Measurements from ENCODE around the gene SLC38A8. TPM values are rescaled to one million over a fixed set of nuclear protein-coding genes. Genes with fewer than 3 reads are reported as not detected.

Gene SLC38A8
- total RNA-seq, 4 donors from 2014 or later = not detected

DNA sequence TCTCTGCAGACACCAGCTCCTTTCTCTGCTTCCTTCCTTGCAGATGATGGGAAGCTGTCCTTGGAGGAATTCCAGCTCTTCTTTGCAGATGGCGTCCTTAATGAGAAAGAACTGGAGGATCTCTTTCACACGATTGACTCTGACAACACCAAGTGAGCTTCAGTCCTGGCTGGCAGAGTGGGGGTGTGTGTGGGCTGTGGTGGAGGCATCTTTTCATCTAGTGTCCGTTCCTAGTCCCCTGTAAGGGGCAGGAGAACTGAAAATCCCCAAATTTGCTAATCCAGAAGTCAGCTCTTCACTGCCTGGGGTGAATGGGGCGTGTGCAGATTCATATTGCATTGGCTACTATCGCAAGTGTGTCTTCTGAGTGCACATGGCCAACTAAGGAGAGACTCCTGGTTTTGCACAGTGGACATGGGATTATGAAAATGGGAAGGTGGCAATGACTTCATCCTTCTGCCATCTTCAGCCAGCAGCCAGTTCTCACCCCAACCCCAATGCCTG, 64.1 kb downstream of the SLC38A8 start:
- 83% methylated on average over 5 of the region's 5 CpGs for WGBS

DNA sequence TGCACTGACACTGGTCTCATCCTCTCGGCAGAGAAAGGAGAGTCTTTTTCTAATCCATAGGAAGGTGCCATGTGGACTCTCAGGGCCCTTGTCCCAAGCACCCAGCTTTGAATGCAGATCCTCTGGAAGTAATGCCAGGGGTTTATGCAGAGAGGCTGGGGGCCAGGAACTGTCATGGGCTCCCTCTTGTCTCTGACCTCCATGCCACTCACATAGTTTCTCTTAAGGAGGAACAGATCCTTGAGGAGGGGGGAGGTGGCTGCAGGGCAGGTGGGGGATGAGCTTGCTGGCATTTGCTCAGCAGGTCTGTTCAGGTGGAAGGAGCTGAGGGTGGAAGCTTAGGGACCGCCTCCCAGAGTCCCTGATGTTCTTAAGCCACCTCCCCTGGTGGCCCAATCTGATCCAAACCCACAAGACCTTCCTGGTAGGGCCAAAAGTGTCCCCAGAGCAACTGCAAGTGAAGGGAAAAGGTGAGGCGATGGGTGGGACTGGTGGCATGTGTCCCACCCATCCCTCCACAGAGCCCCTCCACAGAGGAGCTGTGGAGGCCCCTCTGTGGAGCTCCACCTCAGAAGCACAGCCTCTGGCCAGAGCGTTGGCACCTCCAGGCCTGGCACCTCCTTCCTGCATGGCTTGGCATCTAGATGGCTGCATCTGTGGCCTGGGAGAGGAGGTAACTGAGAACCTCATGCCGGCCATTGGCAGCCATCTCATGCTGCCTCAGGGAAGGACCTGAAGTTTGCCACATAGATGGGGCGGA, 65.4 kb downstream of the SLC38A8 start:
- TF ChIP-seq POLR2AphosphoS5 (IDR thresholded peaks at IDR 0.05) (no peak), EP300 (IDR thresholded peaks at IDR 0.05) (no peak), POLR2A (IDR thresholded peaks at IDR 0.05) (no peak)
- TF ChIP-seq, protein P1, sequence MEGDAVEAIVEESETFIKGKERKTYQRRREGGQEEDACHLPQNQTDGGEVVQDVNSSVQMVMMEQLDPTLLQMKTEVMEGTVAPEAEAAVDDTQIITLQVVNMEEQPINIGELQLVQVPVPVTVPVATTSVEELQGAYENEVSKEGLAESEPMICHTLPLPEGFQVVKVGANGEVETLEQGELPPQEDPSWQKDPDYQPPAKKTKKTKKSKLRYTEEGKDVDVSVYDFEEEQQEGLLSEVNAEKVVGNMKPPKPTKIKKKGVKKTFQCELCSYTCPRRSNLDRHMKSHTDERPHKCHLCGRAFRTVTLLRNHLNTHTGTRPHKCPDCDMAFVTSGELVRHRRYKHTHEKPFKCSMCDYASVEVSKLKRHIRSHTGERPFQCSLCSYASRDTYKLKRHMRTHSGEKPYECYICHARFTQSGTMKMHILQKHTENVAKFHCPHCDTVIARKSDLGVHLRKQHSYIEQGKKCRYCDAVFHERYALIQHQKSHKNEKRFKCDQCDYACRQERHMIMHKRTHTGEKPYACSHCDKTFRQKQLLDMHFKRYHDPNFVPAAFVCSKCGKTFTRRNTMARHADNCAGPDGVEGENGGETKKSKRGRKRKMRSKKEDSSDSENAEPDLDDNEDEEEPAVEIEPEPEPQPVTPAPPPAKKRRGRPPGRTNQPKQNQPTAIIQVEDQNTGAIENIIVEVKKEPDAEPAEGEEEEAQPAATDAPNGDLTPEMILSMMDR (IDR thresholded peaks at IDR 0.05) = no peak
- Histone ChIP-seq H3K4me3 (no peak overlapping the region), H3K27me3 (peaks cover 10% of the 10 kb centered on the region), H3K27ac (no peak overlapping the region), H3K36me3 (no peaks in the 10 kb centered on the region), H3K4me1 (no peaks in the 10 kb centered on the region), H3K9me3 (no peaks in the 10 kb centered on the region)
- WGBS = 96% methylated on average over 4 of the region's 6 CpGs
- no peak for DNase-seq (ENCODE audit: low spot score in 2 of 2)

More for the DNA sequence above, 64.1 kb downstream of the SLC38A8 start:
- DNase-seq (ENCODE audit: low spot score in 2 of 2) = no peak
- Histone ChIP-seq H3K36me3 (no peaks in the 10 kb centered on the region), H3K4me1 (no peaks in the 10 kb centered on the region), H3K9me3 (no peaks in the 10 kb centered on the region), H3K4me3 (no peak overlapping the region), H3K27me3 (peaks cover 10% of the 10 kb centered on the region), H3K27ac (no peak overlapping the region)
- TF ChIP-seq POLR2A (IDR thresholded peaks at IDR 0.05) = no peak
- TF ChIP-seq, protein P1 (IDR thresholded peaks at IDR 0.05) = no peak
- TF ChIP-seq POLR2AphosphoS5 (IDR thresholded peaks at IDR 0.05) = no peak

DNA sequence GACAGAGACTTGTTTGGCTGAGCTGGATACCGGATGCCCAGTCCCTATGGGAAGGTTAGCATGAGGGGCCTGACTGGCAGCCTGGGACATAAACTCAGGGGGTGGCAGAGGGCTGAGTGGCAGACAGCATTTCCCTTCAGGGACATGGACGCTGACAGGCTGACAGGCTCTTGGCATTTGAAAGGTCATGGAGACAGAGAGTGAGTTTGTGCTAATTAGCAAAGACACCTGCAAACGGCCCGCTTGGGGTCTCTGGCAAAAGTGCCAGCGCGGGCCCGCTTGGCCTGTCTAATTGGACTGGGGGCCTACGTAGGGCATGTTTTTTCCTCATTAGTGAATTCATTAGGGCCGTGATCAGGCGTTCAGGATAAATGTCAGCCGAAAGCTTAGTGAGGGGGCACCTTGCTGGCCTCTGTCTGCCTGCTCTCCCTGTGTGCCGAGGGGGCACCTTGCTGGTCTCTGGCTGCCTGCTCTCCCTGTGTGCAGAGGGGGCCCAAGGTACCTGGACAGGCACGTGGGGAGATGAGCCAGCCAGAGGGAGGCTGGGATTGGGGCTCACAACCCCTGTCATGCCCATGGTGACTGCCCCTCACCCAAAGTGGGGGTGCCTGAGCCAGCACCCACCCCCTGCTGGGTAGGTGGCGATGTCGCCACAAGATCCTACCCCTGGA, 66.9 kb downstream of the SLC38A8 start:
- no peaks in the 10 kb centered on the region for H3K36me3 ChIP-seq
- no peak overlapping the region for H3K27ac ChIP-seq
- 81% methylated on average over 14 of the region's 15 CpGs for WGBS
- H3K4me3 ChIP-seq = no peak overlapping the region
- H3K9me3 ChIP-seq = no peaks in the 10 kb centered on the region
- no peak for DNase-seq (ENCODE audit: low spot score in 2 of 2)
- H3K4me1 ChIP-seq = no peaks in the 10 kb centered on the region
- H3K27me3 ChIP-seq = peaks cover 10% of the 10 kb centered on the region
- TF ChIP-seq POLR2AphosphoS5 (IDR thresholded peaks at IDR 0.05) = no peak
- no peak for TF ChIP-seq POLR2A (IDR thresholded peaks at IDR 0.05)
- TF ChIP-seq EP300 (IDR thresholded peaks at IDR 0.05) = no peak
- TF ChIP-seq, protein P1 (IDR thresholded peaks at IDR 0.05) = no peak

DNA sequence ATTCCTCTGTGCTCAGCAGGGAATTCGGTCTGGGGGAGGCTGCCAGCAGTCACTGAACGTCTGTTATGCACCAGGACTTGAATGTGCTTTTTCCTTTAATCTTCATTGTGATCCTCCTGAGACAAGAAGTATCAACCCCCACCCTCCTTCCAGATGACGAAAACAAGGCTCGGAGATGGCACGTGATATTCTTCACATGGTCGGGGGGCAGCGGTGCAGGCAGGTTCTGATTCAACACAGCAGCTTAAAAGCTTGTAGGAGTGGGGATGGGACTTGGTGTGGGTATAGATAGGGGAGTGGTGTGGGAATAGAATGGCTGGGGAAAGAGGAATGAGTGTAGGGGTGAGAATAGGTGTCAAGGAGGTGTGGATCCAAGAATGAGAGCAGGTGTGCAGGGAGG, 68.1 kb downstream of the SLC38A8 start:
- Histone ChIP-seq H3K9me3 (no peaks in the 10 kb centered on the region), H3K36me3 (no peaks in the 10 kb centered on the region), H3K27me3 (peaks cover 16% of the 10 kb centered on the region), H3K4me3 (no peak overlapping the region), H3K27ac (no peak overlapping the region), H3K4me1 (no peaks in the 10 kb centered on the region)
- TF ChIP-seq, protein P1 (IDR thresholded peaks at IDR 0.05) = no peak
- TF ChIP-seq EP300 (IDR thresholded peaks at IDR 0.05) = no peak
- TF ChIP-seq POLR2AphosphoS5 (IDR thresholded peaks at IDR 0.05) = no peak
- TF ChIP-seq POLR2A (IDR thresholded peaks at IDR 0.05) = no peak
- WGBS = 31% methylated on average over 7 of the region's 7 CpGs
- DNase-seq (ENCODE audit: low spot score in 2 of 2) = no peak

Measured in suprapubic skin (tissue), 4 donors.